HG02870 (cell line): ENCODE results near the gene UMPS.

ENCODE experiments used
- ATAC-seq: cut with Tn5 transposase; IDR thresholded peaks from one replicate; pipeline ENCODE4 v1.9.1; 2021; ENCODE audit warnings: mild to moderate bottlenecking, moderate library complexity; ENCODE audit not compliant: unreplicated experiment

Gene UMPS

GRCh38 chr3:124730129-124730940, at the start of gene UMPS:
Gene UMPS, plus strand, starts transcription at chr3:124730452. Its CDS starts 20 bp downstream, at chr3:124730472.
- peak; percentile 97 for ATAC-seq

DNA sequence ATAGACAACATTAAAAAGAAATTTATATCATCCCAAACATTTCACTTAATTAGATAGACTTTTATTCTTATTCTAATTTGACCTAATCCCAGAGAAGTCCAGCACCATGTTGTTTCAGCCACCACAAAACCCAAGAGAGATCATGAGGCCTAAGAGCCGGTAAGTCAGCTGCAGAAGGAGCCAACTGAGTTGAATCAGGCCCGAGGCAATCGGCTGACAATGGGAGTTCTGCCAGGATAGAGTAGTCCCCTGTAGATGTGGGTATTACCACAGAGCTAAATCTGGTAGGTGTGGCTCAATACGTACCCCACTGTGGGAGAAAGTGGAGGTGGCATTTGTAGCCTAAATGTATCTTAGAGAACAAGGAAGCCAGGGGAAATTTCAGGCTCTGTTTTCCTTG, 49.7 kb upstream of the UMPS start:
- no peak for ATAC-seq

DNA sequence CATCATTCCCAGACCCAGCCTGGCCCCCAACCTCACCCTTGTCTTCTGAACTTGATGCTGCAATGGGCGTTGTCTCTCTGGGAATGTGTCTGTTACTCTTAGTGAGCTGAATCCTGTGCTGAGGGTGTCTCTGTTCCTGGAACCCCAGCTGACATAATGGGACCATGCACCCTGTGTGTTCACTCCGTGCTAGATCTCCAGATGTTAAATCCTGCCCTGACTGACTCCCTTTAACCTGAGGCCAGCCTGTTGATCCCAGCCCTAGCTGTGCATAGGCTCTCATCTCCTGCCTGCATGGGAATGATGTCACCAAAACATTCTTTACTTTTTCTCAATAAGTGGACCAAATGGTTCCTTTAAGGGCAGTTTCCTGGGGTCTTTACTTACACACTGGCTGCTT, 48.0 kb upstream of the UMPS start:
- ATAC-seq = no peak

- ATAC-seq = no peak
Measured at GRCh38 chr3:124684459-124684858, 45.8 kb upstream of the UMPS start.

DNA sequence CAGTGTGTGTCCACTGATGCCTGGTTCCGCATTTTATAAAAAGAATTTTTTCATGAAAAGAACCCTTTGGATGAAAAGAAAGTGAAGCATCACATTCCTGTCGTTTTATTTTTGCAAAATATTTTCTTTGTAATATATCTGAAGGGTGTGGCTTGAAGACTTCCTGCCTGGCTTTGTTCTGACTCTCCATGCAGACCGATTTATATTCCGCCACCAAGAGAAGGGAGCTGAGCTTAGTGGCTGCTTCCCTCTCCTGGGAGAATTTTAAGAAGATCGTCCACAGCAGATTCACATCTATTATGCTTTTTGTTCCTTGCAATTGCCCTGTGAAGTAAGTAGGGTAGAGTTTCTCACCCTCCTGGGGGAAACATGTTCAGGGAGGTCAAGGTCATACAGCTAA, 45.2 kb upstream of the UMPS start:
- no peak for ATAC-seq

DNA sequence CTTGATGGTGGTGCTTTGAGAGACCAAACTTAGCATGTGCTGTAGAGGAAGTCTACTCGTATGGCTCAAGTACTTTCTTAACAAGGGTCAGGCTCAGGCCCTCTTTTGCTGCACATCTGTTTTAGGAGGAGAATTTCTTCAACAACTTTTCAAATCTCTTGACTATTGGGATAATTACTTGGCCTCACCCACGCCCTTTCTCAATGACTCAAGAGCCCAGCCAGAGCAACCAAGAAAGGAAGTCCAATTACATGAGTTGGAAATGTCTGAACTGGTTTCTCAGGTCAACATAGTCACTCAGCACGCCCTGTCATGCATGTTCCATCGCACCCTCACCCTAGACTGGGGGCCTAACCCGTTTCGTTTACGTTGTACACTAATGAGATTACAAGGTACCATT, 44.8 kb upstream of the UMPS start:
- ATAC-seq = no peak

- ATAC-seq = no peak
Measured at GRCh38 chr3:124686028-124686670, 44.1 kb upstream of the UMPS start.

DNA sequence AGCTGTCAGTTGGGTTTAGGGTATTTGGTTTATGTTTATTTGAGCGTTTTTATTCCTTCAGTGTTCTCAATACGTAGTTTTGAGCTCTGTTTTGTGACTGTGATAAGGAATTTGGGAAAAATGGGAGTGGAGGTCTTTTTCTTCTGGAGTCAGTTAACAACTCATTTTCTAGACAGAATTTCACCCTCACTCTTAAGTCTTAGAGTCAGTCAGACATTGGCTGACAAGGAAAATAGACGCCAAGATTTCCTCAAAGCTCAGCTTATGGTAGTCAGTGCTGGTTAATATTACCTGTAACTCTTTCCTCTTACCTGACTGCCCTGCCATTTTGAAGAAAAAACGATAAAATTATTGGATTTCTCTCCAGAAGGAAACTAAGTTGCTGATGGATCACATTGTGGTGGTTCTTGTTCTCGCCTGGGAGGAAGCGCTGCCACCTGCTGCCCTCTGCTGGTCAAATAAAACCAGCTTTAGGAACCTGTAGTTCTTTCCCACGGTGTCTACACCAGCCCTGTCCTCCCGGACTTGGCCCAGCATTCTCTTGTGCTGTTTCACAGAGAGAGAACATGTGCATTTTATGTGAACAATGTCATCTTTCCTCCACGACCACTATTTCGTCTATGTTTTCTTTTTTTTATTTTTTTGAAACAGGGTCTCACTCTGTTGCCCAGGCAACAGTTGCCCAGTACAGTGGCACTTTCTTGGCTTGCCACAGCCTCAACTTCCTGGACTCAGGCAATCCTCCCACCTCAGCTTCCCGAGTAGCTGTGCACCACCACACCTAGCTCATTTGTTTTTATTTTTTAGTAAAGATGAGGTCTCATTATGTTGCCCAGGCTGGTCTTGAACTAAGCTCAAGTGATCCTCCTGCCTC, 41.4 kb upstream of the UMPS start:
- no peak for ATAC-seq

- no peak for ATAC-seq
Measured at GRCh38 chr3:124691599-124691998, 38.7 kb upstream of the UMPS start.

- ATAC-seq = no peak
Measured at GRCh38 chr3:124694486-124694885, 35.8 kb upstream of the UMPS start.

DNA sequence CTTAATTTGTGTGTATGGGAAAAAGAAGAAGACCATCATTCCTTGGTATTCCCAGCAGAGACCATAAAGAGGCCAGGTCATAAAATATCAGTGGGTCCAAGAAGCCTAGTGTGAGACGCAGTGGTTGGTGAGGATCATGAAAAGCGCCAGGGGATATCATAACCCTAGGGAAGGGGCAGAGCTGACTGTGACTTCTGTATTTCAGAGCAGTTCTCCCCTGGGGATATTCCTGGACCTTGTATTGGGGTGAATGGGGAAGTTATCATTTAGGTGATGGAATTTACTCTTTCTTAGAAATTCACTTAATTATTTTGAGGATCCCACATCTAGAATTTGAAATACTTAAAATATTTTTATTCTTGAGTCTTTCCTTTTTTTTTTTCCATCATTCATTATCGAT, 34.9 kb upstream of the UMPS start:
- ATAC-seq = no peak

DNA sequence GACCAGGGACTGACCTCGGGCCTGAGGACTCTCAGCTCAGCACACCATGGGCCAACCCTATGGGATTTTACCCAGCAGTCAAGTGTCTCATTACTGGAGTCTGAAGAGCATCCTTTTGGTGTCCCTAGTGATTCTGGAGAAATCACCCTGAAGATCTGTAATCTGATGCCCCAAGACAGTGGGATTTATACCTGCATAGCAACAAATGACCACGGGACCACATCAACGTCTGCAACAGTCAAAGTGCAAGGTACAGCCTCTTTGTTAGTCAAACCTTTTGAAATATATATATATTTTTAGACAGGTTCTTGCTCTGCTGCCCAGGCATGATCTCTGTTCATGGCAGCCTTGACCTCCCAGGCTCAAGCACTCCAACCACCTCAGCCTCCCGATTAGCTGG, 34.2 kb upstream of the UMPS start:
- no peak for ATAC-seq

- no peak for ATAC-seq
Measured at GRCh38 chr3:124697302-124697701, 33.0 kb upstream of the UMPS start.

DNA sequence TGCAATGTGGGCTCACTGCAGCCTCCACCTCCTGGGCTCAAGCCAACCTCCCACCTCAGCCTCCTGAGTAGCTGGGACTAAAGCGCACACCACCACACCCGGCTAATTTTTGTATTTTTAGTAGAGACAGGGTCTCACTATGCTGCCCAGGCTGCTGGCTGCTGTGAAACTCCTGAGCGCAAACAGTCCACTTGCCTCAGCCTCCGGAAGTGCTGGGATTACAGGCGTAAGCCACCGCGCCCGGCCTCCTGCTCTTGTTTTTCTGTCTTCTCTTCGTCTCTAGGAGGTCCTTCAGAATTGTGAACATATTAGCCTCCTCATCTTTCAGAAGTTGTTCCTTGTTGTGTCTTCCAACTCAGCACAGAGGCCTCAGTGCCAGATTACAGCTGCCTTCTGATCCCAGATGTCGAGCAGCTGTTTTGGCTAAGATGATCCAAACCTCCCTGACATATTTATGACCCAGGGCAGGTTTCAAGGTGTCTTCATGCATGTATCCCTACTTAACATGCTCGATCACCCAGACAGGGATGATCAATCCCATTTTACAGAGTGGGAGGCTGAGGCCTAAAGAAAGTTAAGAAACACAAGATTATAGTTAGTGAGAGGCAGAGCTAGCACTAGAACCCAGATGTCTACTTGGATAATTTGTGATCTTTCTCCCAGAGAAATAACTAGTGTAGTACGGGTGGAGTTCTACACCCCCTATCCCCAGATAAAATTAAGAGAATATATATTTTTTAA, 32.1 kb upstream of the UMPS start:
- no peak for ATAC-seq

DNA sequence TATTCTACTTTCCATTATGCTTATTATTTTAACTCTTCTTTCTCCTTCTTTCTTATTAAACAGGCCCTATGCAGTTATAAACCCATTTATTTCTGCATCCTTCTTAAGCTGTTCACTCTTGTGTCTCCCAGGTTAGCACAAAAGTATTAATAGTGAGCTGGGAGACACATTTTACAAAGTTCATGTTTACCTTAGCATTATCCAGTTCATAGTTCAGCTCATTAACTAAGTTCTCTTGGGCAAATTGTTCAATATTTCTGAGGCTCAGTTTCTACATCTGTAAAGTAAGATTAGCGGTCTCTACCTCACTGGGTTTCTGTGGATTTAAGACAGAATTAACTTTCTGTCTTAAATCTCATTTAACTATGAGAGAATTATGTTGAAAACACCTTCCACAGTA, 31.2 kb upstream of the UMPS start:
- ATAC-seq = no peak

DNA sequence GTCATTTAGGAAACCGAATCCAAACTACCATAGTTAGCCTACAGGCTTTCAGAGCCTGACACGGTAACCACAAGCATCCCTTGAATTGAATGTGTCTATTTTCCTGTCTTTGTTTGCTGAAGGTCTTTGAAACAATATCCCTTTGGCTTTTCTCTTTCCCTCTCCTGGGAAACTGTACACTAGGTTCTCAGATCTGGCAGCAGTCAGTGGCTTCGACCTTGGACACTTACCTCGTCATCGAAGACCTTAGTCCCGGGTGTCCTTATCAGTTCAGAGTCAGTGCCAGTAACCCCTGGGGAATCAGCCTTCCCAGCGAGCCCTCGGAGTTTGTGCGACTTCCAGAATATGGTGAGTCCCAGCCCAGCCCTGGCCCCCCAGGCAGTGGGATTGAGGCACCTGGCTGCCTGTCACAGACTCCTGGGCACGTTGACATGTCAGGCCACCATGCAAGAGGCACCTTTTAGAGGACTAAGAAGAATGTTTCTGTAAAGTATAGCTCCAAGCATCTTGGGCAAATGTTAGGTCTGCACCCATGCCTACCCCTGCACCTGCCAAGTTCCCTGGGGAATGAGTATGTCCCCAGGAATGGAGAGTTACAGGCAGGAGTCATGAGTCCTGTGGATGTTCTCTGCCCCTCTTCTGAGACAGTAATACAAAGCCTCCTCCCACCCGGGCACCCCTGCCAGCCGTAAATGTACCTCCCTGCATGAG, 30.4 kb upstream of the UMPS start:
- ATAC-seq = no peak

- no peak for ATAC-seq
Measured at GRCh38 chr3:124700880-124701684, 29.2 kb upstream of the UMPS start.

DNA sequence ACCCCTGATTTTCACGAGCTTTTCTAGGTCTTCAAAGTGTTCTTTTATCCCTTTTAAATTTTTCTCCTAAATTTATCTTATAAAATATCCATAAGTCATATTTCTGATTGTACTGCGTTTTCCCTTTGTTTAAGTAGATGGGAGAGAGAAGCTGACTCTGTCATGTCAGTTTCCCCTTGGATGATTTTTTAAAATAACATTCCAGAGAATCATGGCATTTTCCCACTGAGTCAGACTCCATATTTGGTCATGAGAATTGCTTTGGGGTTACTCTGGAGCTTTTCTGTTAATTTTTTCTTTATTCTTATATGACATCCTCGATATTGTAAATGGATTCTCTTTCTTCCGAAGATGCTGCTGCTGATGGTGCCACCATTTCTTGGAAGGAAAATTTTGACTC, 28.6 kb upstream of the UMPS start:
- ATAC-seq = no peak

GRCh38 chr3:124702950-124703349, 27.3 kb upstream of the UMPS start:
- ATAC-seq = no peak
